Heart left ventricle (tissue), 13 donors: ENCODE results near the gene SEMA4A.

Experiments
- CTCF ChIP-seq, 12 donors: fragments of 200-600 bp; sonication (generic) in 4 of 12; IDR thresholded peaks; one replicate each; pipeline versions ENCODE4 v1.5.0 to v1.8.0; 2018 to 2022; ENCODE audit warnings: antibody characterized with exemption in 12 of 12, mild to moderate bottlenecking in 5 of 12
- POLR2A ChIP-seq, 2 donors: fragments of 450-650 bp; IDR thresholded peaks; one replicate each; pipeline ENCODE4 v1.6.1; 2017; ENCODE audit warnings: antibody characterized with exemption in 2 of 2, mild to moderate bottlenecking in 2 of 2, moderate library complexity in 2 of 2
- donor health status: ischemic (EF 13 %, LVEDD 7.1; RV severe dilation, severe dysfunction).
- donor health status: DM: no; HTN: yes; CAD: no.
- donor health status: DM: no; HTN: no; CAD: no.
- donor health status: ischemic (EF 25% LVEDD 6.9; RV normal size, moderate dysfunction).
- donor health status: ischemic (EF 25% LVEDD 5.7; RV mildly dilated, moderate dysfunction).
- donor health status: ischemic (EF 35%, LVEDD 5.7; RV mildly dilated, moderate dysfunction).
- donor health status: nonischemic (EF 11% LVEDD 7.7; RV severe dilation, severe dysfunction).
- donor health status: DM: yes; HTN: yes; CAD: no.
- donor health status: PGD.
- donor health status: ischemic (EF 29% LVEDD 5.4; RV normal size, mild dysfunction).
- donor health status: nonischemic (EF 23%, LVEDD 6.1; RV moderate dilation, normal function).

DNA sequence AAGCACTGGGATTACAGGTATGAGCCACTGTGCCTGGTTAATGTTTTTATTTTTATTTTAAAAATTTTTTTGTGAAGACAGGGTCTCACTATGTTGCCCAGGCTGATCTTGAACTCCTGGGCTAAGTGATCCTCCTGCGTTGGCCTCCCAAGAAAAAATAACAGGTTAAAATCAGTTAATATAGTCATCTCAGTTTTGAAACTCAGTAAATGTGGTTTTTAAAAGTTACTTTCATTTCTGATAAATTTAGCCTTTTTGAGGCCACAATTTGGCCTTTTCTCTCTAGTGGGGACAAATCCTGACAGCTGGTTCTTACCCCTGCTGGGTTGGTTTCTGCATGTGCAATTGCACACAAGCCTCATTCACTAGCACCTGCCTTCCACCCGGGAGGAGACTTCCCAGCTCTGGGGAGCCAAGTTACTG, 72.7 kb downstream of the SEMA4A start:
- TF ChIP-seq CTCF (IDR thresholded peaks at IDR 0.05) (no peak), POLR2A (IDR thresholded peaks at IDR 0.05) (no peak)
